Left ventricle myocardium inferior (tissue), 1 donor: ENCODE results near the gene BORCS6. TPM values are rescaled to one million over a fixed set of nuclear protein-coding genes. Genes with fewer than 3 reads are reported as not detected.

Experiments used
- DNase-seq: peaks from one replicate; pipeline ENCODE4 v3.0.0-alpha.2; 2020
- H3K27ac ChIP-seq: fragments of 200-600 bp; replicated peaks from 2 replicates; pipeline ENCODE4 v1.8.0; 2021
- H3K27me3 ChIP-seq: fragments of 200-600 bp; 2 replicates; pipeline ENCODE4 v1.8.0; 2021; ENCODE audit warnings: low read depth
- H3K36me3 ChIP-seq: fragments of 200-600 bp; 2 replicates; pipeline ENCODE4 v1.8.0; 2021
- H3K4me1 ChIP-seq: fragments of 200-600 bp; 2 replicates; pipeline ENCODE4 v1.8.0; 2021
- H3K4me3 ChIP-seq: fragments of 200-600 bp; 2 replicates; pipeline ENCODE4 v1.8.0; 2021; ENCODE audit warnings: mild to moderate bottlenecking, moderate library complexity
- H3K9me3 ChIP-seq: fragments of 200-600 bp; replicated peaks from 2 replicates; pipeline ENCODE4 v1.8.0; 2021
- intact Hi-C: fragments of 100-400 bp; cut with micrococcal nuclease; formaldehyde crosslinking; loops from one replicate; pipeline ENCODE4 v1.11.0; 2022
- total RNA-seq: library from RNA; stranded (reverse); fragmentation: NEBNext Ultra II Directional; extraction: Animal tissue kit (Norgen Biotek cat#: 25700); gene quantifications from one replicate; pipeline ENCODE4 v1.2.1, GENCODE V29; 2021
- TF ChIP-seq, protein P1 (sequence below): fragments of 200-600 bp; IDR thresholded peaks from 2 replicates; pipeline ENCODE4 v1.8.0; 2021; ENCODE audit warnings: antibody characterized with exemption, mild to moderate bottlenecking, borderline replicate concordance
- donor health status: DM: no; HTN: yes; CAD: no; lungs with severe emphysema.

The BORCS6 gene
- total RNA-seq, 1 donor from 2014 or later: 8.4 TPM

DNA sequence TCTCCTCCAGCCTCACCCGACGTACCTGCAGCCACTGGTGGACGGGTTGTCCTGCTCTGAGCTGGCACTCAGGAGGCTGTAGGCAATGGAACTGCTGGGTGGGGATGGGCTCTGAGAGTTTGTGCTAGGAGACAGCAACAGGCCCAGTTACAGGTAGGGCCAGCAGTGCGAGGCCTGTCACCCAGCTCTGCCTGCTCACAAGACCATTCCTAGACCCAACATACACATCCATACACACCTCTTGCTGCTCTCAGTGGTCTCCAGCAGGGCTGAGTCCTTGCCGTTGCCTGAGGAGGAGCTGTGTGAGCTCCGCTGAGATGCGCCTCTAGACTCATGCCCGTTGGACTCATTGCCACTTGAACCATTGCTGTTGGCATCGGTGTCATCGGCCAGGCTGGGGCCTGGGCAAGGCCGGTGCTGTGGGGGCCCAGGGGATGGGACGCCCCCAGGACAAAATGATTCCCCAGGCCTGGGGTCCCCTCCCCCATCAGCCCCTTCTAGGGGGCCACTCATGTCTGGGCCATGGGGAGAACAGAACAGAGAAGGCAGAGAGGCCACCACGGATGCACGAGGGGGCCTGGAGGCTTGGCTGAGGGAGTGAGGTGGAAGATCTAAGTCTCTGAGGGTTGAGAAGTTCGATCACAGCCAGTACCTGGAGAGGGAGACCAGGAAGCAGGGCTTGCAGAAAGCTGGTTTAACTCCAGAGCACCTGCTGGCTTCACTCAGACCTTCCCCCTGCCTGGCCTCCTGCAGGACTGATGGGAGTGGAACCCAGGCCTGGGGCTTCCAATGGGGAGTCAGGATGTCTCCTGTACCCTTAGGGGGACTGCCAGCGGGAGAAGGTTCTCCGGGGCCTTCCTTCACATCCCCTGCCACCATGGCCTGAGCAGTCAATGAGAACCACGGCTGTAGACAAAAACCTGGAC, 39.5 kb downstream of the BORCS6 start:
- Histone ChIP-seq H3K27ac (peak overlapping the region; percentile 99), H3K36me3 (peaks cover 59% of the 10 kb centered on the region), H3K27me3 (no peaks in the 10 kb centered on the region), H3K9me3 (no peaks in the 10 kb centered on the region), H3K4me3 (peak overlapping the region; percentile 75), H3K4me1 (peaks cover 76% of the 10 kb centered on the region)
- no peak for DNase-seq
- intact Hi-C loops: no loop called here
- TF ChIP-seq, protein P1, sequence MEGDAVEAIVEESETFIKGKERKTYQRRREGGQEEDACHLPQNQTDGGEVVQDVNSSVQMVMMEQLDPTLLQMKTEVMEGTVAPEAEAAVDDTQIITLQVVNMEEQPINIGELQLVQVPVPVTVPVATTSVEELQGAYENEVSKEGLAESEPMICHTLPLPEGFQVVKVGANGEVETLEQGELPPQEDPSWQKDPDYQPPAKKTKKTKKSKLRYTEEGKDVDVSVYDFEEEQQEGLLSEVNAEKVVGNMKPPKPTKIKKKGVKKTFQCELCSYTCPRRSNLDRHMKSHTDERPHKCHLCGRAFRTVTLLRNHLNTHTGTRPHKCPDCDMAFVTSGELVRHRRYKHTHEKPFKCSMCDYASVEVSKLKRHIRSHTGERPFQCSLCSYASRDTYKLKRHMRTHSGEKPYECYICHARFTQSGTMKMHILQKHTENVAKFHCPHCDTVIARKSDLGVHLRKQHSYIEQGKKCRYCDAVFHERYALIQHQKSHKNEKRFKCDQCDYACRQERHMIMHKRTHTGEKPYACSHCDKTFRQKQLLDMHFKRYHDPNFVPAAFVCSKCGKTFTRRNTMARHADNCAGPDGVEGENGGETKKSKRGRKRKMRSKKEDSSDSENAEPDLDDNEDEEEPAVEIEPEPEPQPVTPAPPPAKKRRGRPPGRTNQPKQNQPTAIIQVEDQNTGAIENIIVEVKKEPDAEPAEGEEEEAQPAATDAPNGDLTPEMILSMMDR: no peak

- peaks cover 68% of the 10 kb centered on the region for H3K36me3 ChIP-seq
- peaks cover 81% of the 10 kb centered on the region for H3K4me1 ChIP-seq
- H3K27ac ChIP-seq: peak overlapping the region; percentile 99
- TF ChIP-seq, protein P1: no peak
- H3K9me3 ChIP-seq: no peaks in the 10 kb centered on the region
- intact Hi-C loops: no loop called here
- H3K4me3 ChIP-seq: peak overlapping the region; percentile 75
- no peaks in the 10 kb centered on the region for H3K27me3 ChIP-seq
- no peak for DNase-seq
These were observed 40.4 kb downstream of the BORCS6 start for GRCh38 chr17:8149419-8150193.

- Histone ChIP-seq H3K27ac (peak overlapping the region; percentile 99), H3K4me1 (peaks cover 82% of the 10 kb centered on the region), H3K9me3 (no peaks in the 10 kb centered on the region), H3K36me3 (peaks cover 78% of the 10 kb centered on the region), H3K27me3 (no peaks in the 10 kb centered on the region), H3K4me3 (no peak overlapping the region)
- DNase-seq: no peak
- intact Hi-C loops: no loop called here
- TF ChIP-seq, protein P1: no peak
These were observed 41.4 kb downstream of the BORCS6 start for GRCh38 chr17:8148560-8148959.

- Histone ChIP-seq H3K9me3 (no peaks in the 10 kb centered on the region), H3K36me3 (peaks cover 80% of the 10 kb centered on the region), H3K27ac (peak overlapping the region; percentile 99), H3K27me3 (no peaks in the 10 kb centered on the region), H3K4me3 (no peak overlapping the region), H3K4me1 (peaks cover 81% of the 10 kb centered on the region)
- TF ChIP-seq, protein P1: no peak
- no peak for DNase-seq
- intact Hi-C loops: no loop called here
These were observed 42.1 kb downstream of the BORCS6 start for GRCh38 chr17:8147805-8148404.

DNA sequence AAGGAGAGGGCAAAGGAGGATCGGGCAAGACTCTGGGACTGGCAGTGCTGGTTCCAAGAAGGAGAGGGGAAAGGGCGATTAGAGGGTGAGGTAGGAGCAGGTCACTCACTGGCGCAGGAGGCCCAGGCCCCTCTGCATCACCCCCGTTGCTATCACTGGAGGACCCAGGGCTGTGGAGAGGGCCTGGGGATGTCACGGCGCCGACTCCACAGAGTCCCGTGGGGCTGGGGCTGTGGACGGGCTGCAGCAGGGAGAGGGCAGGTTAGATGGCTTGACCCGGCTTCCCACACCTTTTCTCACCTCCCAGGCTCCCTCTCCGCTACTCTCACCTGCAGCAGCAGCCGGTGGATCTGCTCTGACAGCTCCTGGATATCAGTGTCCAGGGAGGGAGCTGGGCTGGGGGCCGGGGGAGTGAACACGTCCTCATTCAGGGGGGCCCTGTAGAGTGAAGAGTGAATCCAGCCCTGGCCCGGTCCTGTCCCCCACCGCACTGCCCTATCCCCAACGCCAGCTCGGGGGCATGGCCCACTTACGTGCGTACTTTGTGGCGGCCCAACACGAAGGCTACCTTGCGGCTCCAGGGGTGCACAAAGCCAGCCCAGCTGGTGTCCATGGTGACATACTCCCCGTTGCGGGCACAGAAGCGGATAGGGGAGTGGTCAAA, 42.7 kb downstream of the BORCS6 start:
- Histone ChIP-seq H3K27me3 (no peaks in the 10 kb centered on the region), H3K27ac (peak overlapping the region; percentile 99), H3K4me1 (peaks cover 82% of the 10 kb centered on the region), H3K36me3 (peaks cover 86% of the 10 kb centered on the region), H3K4me3 (no peak overlapping the region), H3K9me3 (no peaks in the 10 kb centered on the region)
- TF ChIP-seq, protein P1: no peak
- DNase-seq: no peak
- intact Hi-C loops: no loop called here
